Measurements from ENCODE around the gene ALPK3. TPM values are rescaled to one million over a fixed set of nuclear protein-coding genes. Genes with fewer than 3 reads are reported as not detected.

The ALPK3 gene
- total RNA-seq, 1 donor from 2014 or later: 10.8 TPM

- Mint-ChIP-seq H3K27ac (no peak overlapping the region), H3K36me3 (peaks cover 4% of the 10 kb centered on the region), H3K4me1 (ENCODE audit: unreplicated experiment) (peaks cover 13% of the 10 kb centered on the region), H3K4me3 (no peak overlapping the region), H3K27me3 (no peaks in the 10 kb centered on the region), H3K9me3 (no peaks in the 10 kb centered on the region)
- no peak for DNase-seq (ENCODE audit: extremely low spot score, unreplicated experiment)
- no peak for TF ChIP-seq CTCF (conservative IDR thresholded peaks at IDR 0.05)
Measured at GRCh38 chr15:84834229-84834955, 17.2 kb downstream of the ALPK3 start.

GRCh38 chr15:84834969-84835368 lies 17.8 kb downstream of the ALPK3 start:
- Mint-ChIP-seq H3K36me3 (peaks cover 4% of the 10 kb centered on the region), H3K4me1 (ENCODE audit: unreplicated experiment) (peaks cover 13% of the 10 kb centered on the region), H3K9me3 (no peaks in the 10 kb centered on the region), H3K27ac (no peak overlapping the region), H3K4me3 (no peak overlapping the region), H3K27me3 (no peaks in the 10 kb centered on the region)
- no peak for DNase-seq (ENCODE audit: extremely low spot score, unreplicated experiment)
- no peak for TF ChIP-seq CTCF (conservative IDR thresholded peaks at IDR 0.05)

DNA sequence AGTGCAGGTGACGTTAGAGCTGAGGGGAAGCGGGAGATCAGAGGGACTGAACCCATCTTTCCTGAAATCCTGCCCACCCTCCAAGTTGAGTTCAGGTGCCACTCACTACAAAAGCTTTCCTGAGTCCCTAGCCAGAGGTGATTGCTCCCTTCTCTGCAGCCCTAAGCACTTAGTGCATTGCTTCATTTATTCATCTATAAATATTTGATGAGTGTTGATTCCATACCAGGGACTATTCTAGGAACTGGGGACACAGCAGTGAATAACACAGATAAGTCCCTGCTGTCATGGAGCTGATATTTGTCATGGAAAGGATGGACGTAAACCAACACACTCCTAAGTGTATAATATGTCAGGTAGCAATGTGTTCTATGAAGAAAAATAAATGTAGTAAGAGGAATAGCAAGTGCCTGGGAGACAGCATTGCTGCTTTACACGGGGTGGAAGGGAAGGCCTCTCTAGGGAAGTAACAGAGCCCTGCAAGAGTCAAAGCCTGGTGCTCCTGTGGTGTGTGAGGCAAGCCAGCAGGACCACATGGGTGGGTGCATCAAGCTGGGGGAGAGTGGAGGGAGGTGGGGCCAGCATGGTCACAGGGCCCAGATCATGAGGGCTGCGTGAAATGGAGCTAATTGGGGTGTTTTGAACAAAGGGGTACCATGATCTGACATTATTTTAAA lies 18.6 kb downstream of the ALPK3 start:
- H3K4me1 Mint-ChIP-seq (ENCODE audit: unreplicated experiment): peaks cover 13% of the 10 kb centered on the region
- no peak for DNase-seq (ENCODE audit: extremely low spot score, unreplicated experiment)
- H3K9me3 Mint-ChIP-seq: no peaks in the 10 kb centered on the region
- no peak overlapping the region for H3K4me3 Mint-ChIP-seq
- no peaks in the 10 kb centered on the region for H3K27me3 Mint-ChIP-seq
- no peaks in the 10 kb centered on the region for H3K36me3 Mint-ChIP-seq
- no peak overlapping the region for H3K27ac Mint-ChIP-seq
- TF ChIP-seq CTCF (conservative IDR thresholded peaks at IDR 0.05): no peak

DNA sequence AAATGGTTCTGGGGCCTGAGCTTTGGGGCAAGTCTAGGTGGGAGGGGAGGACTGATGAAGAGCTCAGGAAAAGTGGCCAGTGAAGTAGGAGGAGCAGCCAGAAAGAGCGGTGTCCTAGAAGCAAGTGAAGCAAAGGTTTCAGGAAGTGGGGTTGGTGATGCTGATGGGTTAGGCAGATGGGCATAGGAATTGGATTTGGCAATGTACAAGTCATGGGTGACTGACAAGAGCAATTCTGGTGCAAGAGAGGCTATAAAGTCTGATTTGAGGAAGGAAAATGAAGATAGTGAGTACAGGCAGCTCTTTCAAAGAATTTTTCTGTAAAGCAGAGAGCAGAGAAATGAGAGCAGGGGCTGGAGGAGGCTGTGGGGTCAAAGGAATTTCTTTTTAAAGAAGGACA lies 19.7 kb downstream of the ALPK3 start:
- no peak overlapping the region for H3K27ac Mint-ChIP-seq
- H3K9me3 Mint-ChIP-seq: no peaks in the 10 kb centered on the region
- no peak for TF ChIP-seq CTCF (conservative IDR thresholded peaks at IDR 0.05)
- H3K36me3 Mint-ChIP-seq: no peaks in the 10 kb centered on the region
- H3K27me3 Mint-ChIP-seq: no peaks in the 10 kb centered on the region
- no peak overlapping the region for H3K4me3 Mint-ChIP-seq
- no peak for DNase-seq (ENCODE audit: extremely low spot score, unreplicated experiment)
- peaks cover 6% of the 10 kb centered on the region for H3K4me1 Mint-ChIP-seq (ENCODE audit: unreplicated experiment)

DNA sequence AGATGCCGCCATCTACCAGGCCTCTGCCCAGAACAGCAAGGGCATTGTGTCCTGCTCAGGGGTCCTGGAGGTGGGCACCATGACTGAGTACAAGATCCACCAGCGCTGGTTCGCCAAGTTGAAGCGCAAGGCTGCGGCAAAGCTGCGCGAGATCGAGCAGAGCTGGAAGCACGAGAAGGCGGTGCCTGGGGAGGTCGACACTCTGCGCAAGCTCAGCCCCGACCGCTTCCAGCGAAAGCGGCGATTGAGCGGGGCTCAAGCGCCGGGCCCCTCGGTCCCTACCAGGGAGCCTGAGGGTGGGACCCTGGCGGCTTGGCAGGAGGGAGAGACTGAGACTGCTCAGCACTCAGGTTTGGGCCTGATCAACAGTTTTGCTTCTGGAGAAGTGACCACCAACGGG lies 22.6 kb downstream of the ALPK3 start:
- H3K27me3 Mint-ChIP-seq: no peaks in the 10 kb centered on the region
- no peak for DNase-seq (ENCODE audit: extremely low spot score, unreplicated experiment)
- no peak overlapping the region for H3K27ac Mint-ChIP-seq
- no peaks in the 10 kb centered on the region for H3K4me1 Mint-ChIP-seq (ENCODE audit: unreplicated experiment)
- H3K9me3 Mint-ChIP-seq: no peaks in the 10 kb centered on the region
- H3K36me3 Mint-ChIP-seq: no peaks in the 10 kb centered on the region
- no peak overlapping the region for H3K4me3 Mint-ChIP-seq
- TF ChIP-seq CTCF (conservative IDR thresholded peaks at IDR 0.05): no peak

All from type B pancreatic cell (in vitro differentiated cells).